Urinary bladder (tissue), 4 donors: ENCODE results near the gene CPA2. TPM values are rescaled to one million over a fixed set of nuclear protein-coding genes. Genes with fewer than 3 reads are reported as not detected.
"Not testable (repeated sequence)": the region's sequence is repeated elsewhere in the genome, so short reads cannot be mapped to it uniquely, and the experiment has no call there.

Source experiments
- DNase-seq: peaks from one replicate; pipeline ENCODE4 v3.0.0-alpha.2; 2015; ENCODE audit errors: extremely low spot score
- H3K27ac ChIP-seq: one replicate; pipeline ENCODE4 v1.5.1; 2013; ENCODE audit warnings: low read depth, mild to moderate bottlenecking, moderate library complexity
- H3K36me3 ChIP-seq: one replicate; pipeline ENCODE4 v1.6.1; 2013; ENCODE audit warnings: mild to moderate bottlenecking, moderate library complexity; ENCODE audit not compliant: insufficient read depth
- H3K4me1 ChIP-seq: one replicate; pipeline ENCODE4 v1.6.1; 2013; ENCODE audit warnings: mild to moderate bottlenecking, moderate library complexity; ENCODE audit not compliant: insufficient read depth
- H3K4me3 ChIP-seq: one replicate; pipeline ENCODE4 v1.5.1; 2013; ENCODE audit warnings: low read depth, low read length
- WGBS: extraction: QIAGEN DNeasy Blood & Tissue Kit; methylation state at CpG from one replicate; pipeline ENCODE4 v1.1.7; 2013; 5-methylcytosine and 5-hydroxymethylcytosine counted together
- polyA plus RNA-seq: library from polyadenylated mRNA; stranded (reverse); fragments of 200-250 nt; gene quantifications from one replicate; pipeline ENCODE4 v1.2.3, GENCODE V29; 2013
- total RNA-seq: library from RNA; depleted of rRNA; stranded (reverse); fragments of >200 nt; gene quantifications from one replicate; pipeline ENCODE4 v1.2.3, GENCODE V29; 2014
- donor health status: healthy with polysubstance abuse.
- donor health status: healthy.

Gene CPA2
- total and polyA plus RNA-seq, 2 donors: 0.09 TPM; not detected in 1

DNA sequence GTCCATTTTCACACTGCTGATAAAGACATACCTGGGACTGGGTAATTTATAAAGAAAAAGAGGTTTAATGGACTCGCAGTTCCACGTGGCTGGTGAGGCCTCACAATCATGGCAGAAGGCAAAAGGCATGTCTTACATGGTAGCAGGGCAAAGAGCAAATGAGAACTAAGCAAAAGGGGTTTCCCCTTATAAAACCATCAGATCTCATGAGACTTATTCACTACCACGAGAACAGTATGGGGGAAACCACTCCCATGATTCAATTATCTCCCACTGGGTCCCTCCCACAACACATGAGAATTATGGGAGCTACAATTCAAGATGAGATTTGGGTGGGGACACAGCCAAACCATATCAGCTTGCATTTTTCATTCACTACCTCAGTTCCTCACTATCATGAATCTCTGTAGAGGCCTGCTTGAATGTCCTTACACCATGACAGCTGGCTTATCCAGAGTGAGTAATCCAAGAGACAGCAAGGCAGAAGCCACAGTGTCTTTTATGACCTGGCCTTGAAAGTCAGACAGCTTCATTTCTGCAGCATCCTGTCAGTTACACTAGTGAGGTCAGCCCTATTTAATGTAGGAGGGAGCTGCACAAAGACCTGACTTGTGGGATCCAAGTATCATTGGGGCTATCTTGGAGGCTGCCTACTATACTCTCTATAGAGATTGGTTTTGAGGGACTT is 55.0 kb downstream of the CPA2 start:
- not testable (repeated sequence) for H3K36me3 ChIP-seq, H3K4me1 ChIP-seq, H3K4me3 ChIP-seq, H3K27ac ChIP-seq, DNase-seq
- 84% methylated on average over 3 of the region's 3 CpGs for whole genome bisulfite sequencing

DNA sequence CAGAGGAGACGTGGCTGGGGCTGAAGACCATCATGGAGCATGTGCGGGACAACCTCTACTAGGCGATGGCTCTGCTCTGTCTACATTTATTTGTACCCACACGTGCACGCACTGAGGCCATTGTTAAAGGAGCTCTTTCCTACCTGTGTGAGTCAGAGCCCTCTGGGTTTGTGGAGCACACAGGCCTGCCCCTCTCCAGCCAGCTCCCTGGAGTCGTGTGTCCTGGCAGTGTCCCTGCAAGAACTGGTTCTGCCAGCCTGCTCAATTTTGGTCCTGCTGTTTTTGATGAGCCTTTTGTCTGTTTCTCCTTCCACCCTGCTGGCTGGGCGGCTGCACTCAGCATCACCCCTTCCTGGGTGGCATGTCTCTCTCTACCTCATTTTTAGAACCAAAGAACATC is 56.0 kb downstream of the CPA2 start:
- H3K36me3 ChIP-seq: no peaks in the 10 kb centered on the region
- H3K4me3 ChIP-seq: no peak overlapping the region
- 90% methylated on average over 7 of the region's 7 CpGs for WGBS
- H3K4me1 ChIP-seq: no peaks in the 10 kb centered on the region
- no peak for DNase-seq
- no peak overlapping the region for H3K27ac ChIP-seq

DNA sequence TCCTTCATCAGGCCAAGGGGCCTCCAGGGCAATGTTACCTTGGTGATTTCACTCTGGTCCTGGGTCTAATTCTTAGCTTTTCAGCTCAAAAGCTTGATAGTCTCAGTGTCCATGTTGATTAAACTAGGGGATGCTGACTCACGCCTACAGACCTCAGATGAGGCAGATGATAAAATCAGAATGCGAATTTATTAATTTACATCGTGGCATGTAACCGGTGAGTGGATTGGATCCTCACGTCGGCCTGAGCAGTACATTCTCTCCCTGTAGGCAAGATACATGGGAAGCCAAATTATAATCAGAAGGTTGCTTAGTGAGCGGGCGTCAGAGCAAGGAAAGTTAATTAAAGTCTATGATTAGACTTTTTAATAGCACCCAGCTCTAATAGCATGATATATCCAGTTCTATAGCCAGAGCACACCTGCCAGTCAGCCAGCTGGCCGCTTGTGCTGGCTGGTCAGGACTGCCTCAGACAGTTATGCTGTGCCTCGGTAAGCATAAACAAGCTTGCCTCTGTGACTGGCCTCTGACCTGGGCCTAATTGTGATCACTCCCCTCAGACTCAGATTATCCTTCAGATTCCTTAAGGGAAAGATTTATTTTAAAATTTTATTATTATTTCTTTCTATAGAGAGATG is 57.8 kb downstream of the CPA2 start:
- WGBS: 86% methylated on average over 10 of the region's 10 CpGs
- DNase-seq: no peak
- no peak overlapping the region for H3K27ac ChIP-seq
- H3K4me1 ChIP-seq: no peaks in the 10 kb centered on the region
- H3K36me3 ChIP-seq: no peaks in the 10 kb centered on the region
- H3K4me3 ChIP-seq: no peak overlapping the region

DNA sequence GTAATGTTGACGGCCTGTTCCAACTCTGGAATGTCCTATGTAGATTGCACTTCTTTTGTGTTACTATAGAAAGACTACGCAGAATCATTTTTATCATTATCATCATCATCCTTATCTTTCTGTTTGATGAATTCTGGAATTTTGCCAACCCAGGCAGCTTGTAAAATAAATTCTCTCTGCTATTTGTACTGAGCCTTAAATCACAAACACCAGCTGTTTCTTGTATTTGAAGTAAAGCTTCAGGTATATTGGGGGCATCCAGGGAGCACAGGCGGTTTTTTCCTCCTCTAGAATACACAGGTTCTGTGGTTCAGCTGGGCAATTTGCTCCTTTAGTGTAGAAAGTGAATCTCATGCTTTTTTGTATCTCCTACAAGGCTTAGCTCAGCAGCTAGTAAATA is 63.0 kb downstream of the CPA2 start:
- Histone ChIP-seq H3K4me1 (no peaks in the 10 kb centered on the region), H3K36me3 (no peaks in the 10 kb centered on the region), H3K4me3 (no peak overlapping the region), H3K27ac (no peak overlapping the region)
- no peak for DNase-seq
- 48% methylated on average over 3 of the region's 3 CpGs for WGBS

DNA sequence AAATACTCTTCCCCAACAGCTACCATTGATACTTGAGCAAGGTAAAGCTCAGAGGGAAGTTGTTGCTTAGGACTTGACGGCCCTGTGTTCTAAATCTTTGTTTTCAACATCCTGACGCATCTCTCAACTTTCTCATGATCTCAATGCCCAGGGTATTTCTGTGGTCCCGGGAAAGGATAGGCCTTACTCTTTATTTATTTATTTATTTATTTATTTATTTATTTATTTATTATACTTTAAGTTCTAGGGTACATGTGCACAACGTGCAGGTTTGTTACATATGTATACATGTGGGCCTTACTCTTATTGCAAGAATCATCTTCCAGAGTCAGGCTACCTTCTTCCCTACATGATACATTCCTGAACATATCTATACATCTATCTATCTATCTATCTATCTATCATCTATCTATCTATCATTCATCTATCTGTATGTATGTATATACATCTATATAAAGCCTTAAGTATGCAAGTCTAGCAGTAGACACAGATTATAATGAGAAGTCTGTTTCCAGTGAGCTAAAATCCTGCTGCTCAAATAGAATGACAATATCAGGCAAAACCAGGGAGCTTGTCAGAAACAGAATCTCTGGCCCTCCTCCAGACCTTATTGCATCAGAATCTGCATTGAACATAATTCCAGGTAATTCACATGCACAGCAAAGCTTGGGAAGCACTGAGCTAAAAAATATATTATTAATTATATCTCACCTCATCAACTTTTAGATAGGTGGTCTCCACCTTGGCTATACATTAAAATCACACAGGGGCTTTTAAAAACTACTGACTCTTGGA is 65.8 kb downstream of the CPA2 start:
- H3K36me3 ChIP-seq: no peaks in the 10 kb centered on the region
- no peak for DNase-seq
- no peaks in the 10 kb centered on the region for H3K4me1 ChIP-seq
- no peak overlapping the region for H3K27ac ChIP-seq
- WGBS: 92% methylated on average over 4 of the region's 4 CpGs
- H3K4me3 ChIP-seq: no peak overlapping the region

DNA sequence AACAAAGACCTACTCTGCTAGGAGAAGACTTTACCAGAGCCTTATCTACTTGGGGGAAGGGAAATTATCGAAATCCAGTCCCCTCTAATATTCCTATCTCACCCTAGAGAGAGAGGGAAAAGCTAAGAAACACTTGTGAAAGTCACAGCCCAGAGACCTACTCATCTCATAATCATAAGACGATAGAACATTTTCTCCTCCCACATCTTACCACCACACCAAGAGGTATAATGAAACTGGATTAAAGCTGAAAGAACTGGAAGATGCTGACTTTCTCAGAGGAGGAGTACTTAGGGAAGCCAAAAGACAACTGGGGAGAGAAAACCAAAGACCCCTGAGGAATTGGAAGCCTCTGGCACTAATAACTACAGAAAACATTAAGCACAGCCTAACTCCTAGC is 67.2 kb downstream of the CPA2 start:
- no peak for DNase-seq
- H3K36me3 ChIP-seq: no peaks in the 10 kb centered on the region
- H3K4me1 ChIP-seq: no peaks in the 10 kb centered on the region
- H3K4me3 ChIP-seq: no peak overlapping the region
- 86% methylated on average over 2 of the region's 2 CpGs for WGBS
- no peak overlapping the region for H3K27ac ChIP-seq

DNA sequence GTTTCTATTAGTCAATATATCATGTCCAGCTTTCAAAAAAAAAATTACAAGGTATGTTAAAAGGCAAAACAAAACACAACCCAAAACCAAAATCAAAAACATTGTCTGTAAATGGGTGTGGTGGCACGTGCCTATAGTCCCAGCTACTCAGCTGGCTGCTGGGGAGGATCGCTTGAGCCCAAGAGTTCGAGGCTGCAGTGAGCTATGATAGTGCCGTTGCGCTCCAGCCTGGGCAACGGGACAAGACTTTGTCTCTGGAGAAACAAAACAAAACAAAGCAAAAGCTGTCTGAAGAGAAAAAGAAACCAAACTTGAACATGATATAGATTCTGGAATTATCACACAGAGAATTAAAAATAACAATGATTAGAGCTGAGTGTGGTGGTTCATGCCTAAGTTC is 67.6 kb downstream of the CPA2 start:
- Histone ChIP-seq H3K4me3 (no peak overlapping the region), H3K27ac (no peak overlapping the region), H3K4me1 (no peaks in the 10 kb centered on the region), H3K36me3 (no peaks in the 10 kb centered on the region)
- no peak for DNase-seq
- WGBS: 26% methylated on average over 6 of the region's 6 CpGs

DNA sequence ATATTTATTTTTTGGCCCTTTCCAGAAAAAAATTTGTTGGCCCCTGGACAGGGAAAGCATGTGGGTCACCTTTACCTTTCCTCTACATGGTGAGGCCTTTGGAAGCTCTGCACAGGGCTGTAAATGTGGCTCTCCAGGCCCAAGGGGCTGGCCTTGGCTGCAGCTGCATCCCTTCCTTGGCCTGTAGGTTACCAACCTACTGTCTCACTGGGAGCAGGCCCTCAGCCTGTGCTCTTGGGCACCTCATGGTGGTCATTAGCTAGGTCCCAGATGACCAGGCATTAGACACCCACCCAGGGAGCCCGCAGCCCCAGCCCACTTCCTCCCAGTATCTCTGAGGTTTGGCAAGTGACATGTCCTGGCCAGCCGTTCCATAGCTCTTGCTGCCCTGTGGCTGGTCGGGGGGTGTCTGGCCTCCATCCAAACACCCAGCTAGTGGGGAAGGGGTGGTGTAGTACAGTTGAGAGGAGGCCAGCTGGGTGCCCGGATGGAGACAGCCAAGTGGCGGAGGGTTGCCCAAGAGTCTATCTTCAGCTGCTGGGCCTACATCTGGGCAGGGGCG is 70.8 kb downstream of the CPA2 start:
- no peak overlapping the region for H3K27ac ChIP-seq
- no peaks in the 10 kb centered on the region for H3K36me3 ChIP-seq
- no peak overlapping the region for H3K4me3 ChIP-seq
- WGBS: 90% methylated on average over 6 of the region's 6 CpGs
- H3K4me1 ChIP-seq: no peaks in the 10 kb centered on the region
- no peak for DNase-seq

DNA sequence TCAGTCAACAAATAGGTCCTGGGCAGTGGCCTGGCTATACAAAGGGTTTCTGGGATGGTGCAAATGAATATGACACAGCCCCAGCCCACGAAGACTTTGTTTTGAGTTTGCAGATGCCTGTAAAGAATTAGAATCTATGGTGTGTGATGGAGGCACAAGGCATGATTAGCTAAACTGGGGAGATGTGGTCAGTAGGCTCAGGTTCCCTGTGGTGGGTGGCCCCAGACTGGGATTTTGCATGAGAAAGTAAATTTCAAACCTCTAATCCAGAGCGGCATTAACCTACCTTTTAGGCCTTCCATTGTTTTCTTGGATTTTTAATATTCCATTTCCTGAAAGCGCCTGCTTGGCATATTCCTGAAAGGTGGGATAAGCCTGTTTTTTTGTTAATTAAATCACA is 71.6 kb downstream of the CPA2 start:
- Histone ChIP-seq H3K4me3 (no peak overlapping the region), H3K27ac (no peak overlapping the region), H3K36me3 (no peaks in the 10 kb centered on the region), H3K4me1 (no peaks in the 10 kb centered on the region)
- no peak for DNase-seq
- 90% methylated on average over 3 of the region's 3 CpGs for WGBS

Other genes with a start within 250 kb of the CPA2 start
- gene ZC3HC1, start 215.5 kb upstream of the CPA2 start, total RNA-seq: 14.6 TPM
- 12.5 TPM for gene ZC3HC1, start 215.5 kb upstream of the CPA2 start, polyA plus RNA-seq
- 51.7 TPM for gene KLHDC10, start 196.3 kb upstream of the CPA2 start, total RNA-seq
- gene KLHDC10, start 196.3 kb upstream of the CPA2 start, polyA plus RNA-seq: 16.5 TPM
- gene TMEM209, start 61.5 kb upstream of the CPA2 start, total RNA-seq: 18.6 TPM
- 9.6 TPM for gene TMEM209, start 61.5 kb upstream of the CPA2 start, polyA plus RNA-seq
- gene SSMEM1, start 59.0 kb upstream of the CPA2 start, total RNA-seq: not detected
- not detected for gene SSMEM1, start 59.0 kb upstream of the CPA2 start, polyA plus RNA-seq
- gene CPA4, start 26.3 kb downstream of the CPA2 start, total RNA-seq: 3.8 TPM
- not detected for gene CPA4, start 26.3 kb downstream of the CPA2 start, polyA plus RNA-seq
- not detected for gene CPA5, start 78.0 kb downstream of the CPA2 start, total RNA-seq
- gene CPA5, start 78.0 kb downstream of the CPA2 start, polyA plus RNA-seq: 0.16 TPM
- 0.63 TPM for gene CPA1, start 113.6 kb downstream of the CPA2 start, total RNA-seq
- gene CPA1, start 113.6 kb downstream of the CPA2 start, polyA plus RNA-seq: 0.71 TPM
- 12.3 TPM for gene CEP41, start 174.2 kb downstream of the CPA2 start, total RNA-seq
- gene CEP41, start 174.2 kb downstream of the CPA2 start, polyA plus RNA-seq: 7.6 TPM
- gene MEST, start 225.2 kb downstream of the CPA2 start, total RNA-seq: 259 TPM
- gene MEST, start 225.2 kb downstream of the CPA2 start, polyA plus RNA-seq: 6.7 TPM